ENCODE data around the gene MAP2K5. TPM values are rescaled to one million over a fixed set of nuclear protein-coding genes. Genes with fewer than 3 reads are reported as not detected.

MAP2K5 gene
- total and polyA plus RNA-seq, 10 of the 15 experiments (the other 5 are each of a cell fraction or from before 2014, with no cell fraction given) = 1.3 to 19.4 (median 9.6) TPM

DNA sequence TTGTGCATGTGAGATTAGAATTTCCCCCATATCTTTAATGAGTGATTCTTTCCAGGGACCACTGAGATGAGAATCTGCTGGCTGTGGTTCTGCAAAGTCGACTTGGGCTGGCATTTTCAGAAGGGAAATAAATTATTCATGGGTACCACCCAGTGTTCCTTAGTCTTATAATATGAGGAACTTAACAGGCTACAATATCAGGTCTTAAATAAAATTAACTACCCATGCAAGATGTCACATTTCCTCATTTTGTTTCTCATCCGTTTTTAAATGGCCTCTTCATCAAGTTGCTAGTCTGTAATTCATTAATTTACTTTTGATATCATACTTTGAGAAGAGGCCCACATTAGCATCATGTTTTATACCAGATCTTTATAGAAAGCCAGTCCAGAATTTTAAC is 224.5 kb downstream of the MAP2K5 start:
- WGBS (ENCODE audit: insufficient coverage, insufficient replicate concordance, low lambda C conversion rate, missing lambda C conversion rate) = 48% methylated on average over 2 of the region's 2 CpGs
- TF ChIP-seq BMI1 (IDR thresholded peaks at IDR 0.05; ENCODE audit: borderline replicate concordance) = no peak
- Histone ChIP-seq H2AFZ (ENCODE audit: control insufficient read depth, low read depth, low read length) (no peak overlapping the region), H3K4me2 (ENCODE audit: control insufficient read depth, insufficient read depth) (no peak overlapping the region), H3K4me3 (no peak overlapping the region), H3K27me3 (replicated peaks in 1 of 2; ENCODE audit: control insufficient read depth in 2 of 2, insufficient read depth in 2 of 2, low read length in 1 of 2) (no peaks in the 10 kb centered on the region), H3K9ac (ENCODE audit: control insufficient read depth, insufficient read depth, low read length) (no peak overlapping the region), H3K36me3 (ENCODE audit: control insufficient read depth in 2 of 2, insufficient read depth in 2 of 2, low read length in 1 of 2) (no peaks in the 10 kb centered on the region), H3K27ac (ENCODE audit: control insufficient read depth, insufficient read depth) (no peak overlapping the region), H4K20me1 (ENCODE audit: control insufficient read depth, insufficient read depth) (no peaks in the 10 kb centered on the region), H3K9me3 (replicated peaks; ENCODE audit: control insufficient read depth, insufficient read depth, low read length) (no peaks in the 10 kb centered on the region), H3K79me2 (ENCODE audit: control insufficient read depth, insufficient read depth, low read length) (no peaks in the 10 kb centered on the region), H3K4me1 (ENCODE audit: control insufficient read depth, insufficient read depth, low read length) (peaks cover 12% of the 10 kb centered on the region)
- ChIA-PET RAD21 (ENCODE audit: unreplicated experiment) (no interaction called here), SMC1A (ENCODE audit: uncharacterized antibody, unreplicated experiment) (interaction anchor here (6.3 kb wide), 1 partner anchor 17 kb away, joined by 37 read pairs; no protein-coding TSS in a partner anchor), CTCF (no interaction called here), POLR2A (no interaction called here)
- in situ Hi-C loops (cut with MboI) = no loop called here
- no TSS peak for BruUV-seq (replicated peaks)
- intact Hi-C loops (cut with micrococcal nuclease; ENCODE audit: unreplicated experiment) = no loop called here
- DNase-seq (ENCODE audit: low read depth, low spot score) (no peak), FAIRE-seq (no peak), ATAC-seq (no peak)

DNA sequence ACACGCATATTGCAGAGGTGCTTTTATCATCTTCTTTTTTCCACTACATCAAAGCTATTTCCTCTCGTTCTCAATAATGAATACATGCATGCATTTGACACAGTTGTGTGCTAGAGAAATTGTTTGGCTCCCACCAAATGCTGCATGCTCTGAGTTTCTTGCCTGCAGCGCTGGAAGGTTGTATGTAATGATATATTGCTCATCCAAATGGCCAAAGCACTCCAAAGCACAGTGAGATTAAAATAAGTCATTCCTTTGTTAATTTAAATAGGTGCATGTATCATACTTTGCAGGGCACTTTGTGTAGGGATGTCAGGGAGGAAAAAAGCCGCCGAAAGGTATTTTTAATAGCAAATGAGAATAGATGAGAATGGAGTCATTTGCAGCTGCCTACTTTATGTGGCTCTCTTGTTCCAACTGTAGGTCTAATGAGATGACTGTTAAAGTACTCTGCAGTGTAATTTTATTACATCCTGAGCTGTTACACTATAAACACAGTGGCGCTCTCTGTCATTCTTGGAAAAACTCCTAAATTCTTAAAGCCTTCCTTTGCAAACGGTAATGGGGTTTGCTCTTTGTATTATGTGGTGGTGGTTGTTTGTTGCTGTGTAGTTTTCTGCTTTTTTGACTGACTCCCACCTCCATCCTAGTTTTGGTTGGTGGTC is 225.9 kb downstream of the MAP2K5 start:
- 93% methylated on average over 7 of the region's 7 CpGs for WGBS (ENCODE audit: insufficient coverage, insufficient replicate concordance, low lambda C conversion rate, missing lambda C conversion rate)
- Histone ChIP-seq H3K9me3 (replicated peaks; ENCODE audit: control insufficient read depth, insufficient read depth, low read length) (no peaks in the 10 kb centered on the region), H3K4me3 (no peak overlapping the region), H3K9ac (ENCODE audit: control insufficient read depth, insufficient read depth, low read length) (no peak overlapping the region), H4K20me1 (ENCODE audit: control insufficient read depth, insufficient read depth) (no peaks in the 10 kb centered on the region), H2AFZ (ENCODE audit: control insufficient read depth, low read depth, low read length) (no peak overlapping the region), H3K27ac (ENCODE audit: control insufficient read depth, insufficient read depth) (no peak overlapping the region), H3K27me3 (replicated peaks in 1 of 2; ENCODE audit: control insufficient read depth in 2 of 2, insufficient read depth in 2 of 2, low read length in 1 of 2) (no peaks in the 10 kb centered on the region), H3K36me3 (ENCODE audit: control insufficient read depth in 2 of 2, insufficient read depth in 2 of 2, low read length in 1 of 2) (no peaks in the 10 kb centered on the region), H3K79me2 (ENCODE audit: control insufficient read depth, insufficient read depth, low read length) (no peaks in the 10 kb centered on the region), H3K4me1 (ENCODE audit: control insufficient read depth, insufficient read depth, low read length) (peaks cover 5% of the 10 kb centered on the region; the same call in 1 of the 2 replicates), H3K4me2 (ENCODE audit: control insufficient read depth, insufficient read depth) (no peak overlapping the region)
- FAIRE-seq (no peak), DNase-seq (ENCODE audit: low read depth, low spot score) (no peak), ATAC-seq (no peak)
- RAD21 ChIA-PET (ENCODE audit: unreplicated experiment) = no interaction called here
- no TSS peak for BruUV-seq (replicated peaks)
- CTCF ChIA-PET = interaction anchor here (1.1 kb wide), 1 partner anchor 11 kb away, joined by 4 read pairs; no protein-coding TSS in a partner anchor
- POLR2A ChIA-PET = no interaction called here
- SMC1A ChIA-PET (ENCODE audit: uncharacterized antibody, unreplicated experiment) = interaction anchor here (1.2 kb wide), 1 partner anchor 15 kb away, joined by 4 read pairs; no protein-coding TSS in a partner anchor
- in situ Hi-C loops (cut with MboI) (no loop called here), intact Hi-C loops (cut with micrococcal nuclease; ENCODE audit: unreplicated experiment) (no loop called here)
- TF ChIP-seq JUND (IDR thresholded peaks at IDR 0.05; ENCODE audit: low read depth, low read length) (no peak), HDGF (IDR thresholded peaks at IDR 0.05) (no peak), YY1 (IDR thresholded peaks at IDR 0.05; ENCODE audit: low read depth, low read length) (no peak), SIN3A (IDR thresholded peaks at IDR 0.05; ENCODE audit: low read depth, low read length) (no peak)
- TF ChIP-seq, protein P1, sequence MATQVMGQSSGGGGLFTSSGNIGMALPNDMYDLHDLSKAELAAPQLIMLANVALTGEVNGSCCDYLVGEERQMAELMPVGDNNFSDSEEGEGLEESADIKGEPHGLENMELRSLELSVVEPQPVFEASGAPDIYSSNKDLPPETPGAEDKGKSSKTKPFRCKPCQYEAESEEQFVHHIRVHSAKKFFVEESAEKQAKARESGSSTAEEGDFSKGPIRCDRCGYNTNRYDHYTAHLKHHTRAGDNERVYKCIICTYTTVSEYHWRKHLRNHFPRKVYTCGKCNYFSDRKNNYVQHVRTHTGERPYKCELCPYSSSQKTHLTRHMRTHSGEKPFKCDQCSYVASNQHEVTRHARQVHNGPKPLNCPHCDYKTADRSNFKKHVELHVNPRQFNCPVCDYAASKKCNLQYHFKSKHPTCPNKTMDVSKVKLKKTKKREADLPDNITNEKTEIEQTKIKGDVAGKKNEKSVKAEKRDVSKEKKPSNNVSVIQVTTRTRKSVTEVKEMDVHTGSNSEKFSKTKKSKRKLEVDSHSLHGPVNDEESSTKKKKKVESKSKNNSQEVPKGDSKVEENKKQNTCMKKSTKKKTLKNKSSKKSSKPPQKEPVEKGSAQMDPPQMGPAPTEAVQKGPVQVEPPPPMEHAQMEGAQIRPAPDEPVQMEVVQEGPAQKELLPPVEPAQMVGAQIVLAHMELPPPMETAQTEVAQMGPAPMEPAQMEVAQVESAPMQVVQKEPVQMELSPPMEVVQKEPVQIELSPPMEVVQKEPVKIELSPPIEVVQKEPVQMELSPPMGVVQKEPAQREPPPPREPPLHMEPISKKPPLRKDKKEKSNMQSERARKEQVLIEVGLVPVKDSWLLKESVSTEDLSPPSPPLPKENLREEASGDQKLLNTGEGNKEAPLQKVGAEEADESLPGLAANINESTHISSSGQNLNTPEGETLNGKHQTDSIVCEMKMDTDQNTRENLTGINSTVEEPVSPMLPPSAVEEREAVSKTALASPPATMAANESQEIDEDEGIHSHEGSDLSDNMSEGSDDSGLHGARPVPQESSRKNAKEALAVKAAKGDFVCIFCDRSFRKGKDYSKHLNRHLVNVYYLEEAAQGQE (IDR thresholded peaks at IDR 0.05; ENCODE audit: low read depth, low read length) = no peak

Data from GM12878 (cell line).